H9 (cell line): ENCODE data around the gene PXK. TPM values are rescaled to one million over a fixed set of nuclear protein-coding genes. Genes with fewer than 3 reads are reported as not detected.

Source experiments
- DNase-seq: peaks from one replicate; pipeline ENCODE4 v3.0.0-alpha.2; 2017
- H2AFZ ChIP-seq: one replicate; pipeline ENCODE4 v1.6.1; 2013; ENCODE audit warnings: mild to moderate bottlenecking, low read length, control low read depth, moderate library complexity
- H2AK5ac ChIP-seq: 2 replicates; pipeline ENCODE4 v1.6.1; 2013; ENCODE audit warnings: low read length, control low read depth, mixed read lengths; ENCODE audit not compliant: insufficient read length
- H2BK120ac ChIP-seq: one replicate; pipeline ENCODE4 v1.6.1; 2013; ENCODE audit warnings: low read depth, mild to moderate bottlenecking, low read length, control low read depth, inconsistent platforms; ENCODE audit not compliant: poor library complexity, severe bottlenecking
- H2BK12ac ChIP-seq: 2 replicates; pipeline ENCODE4 v1.6.1; 2013; ENCODE audit warnings: low read length, control low read depth, mixed read lengths, low read depth; ENCODE audit not compliant: insufficient read length
- H2BK15ac ChIP-seq: 2 replicates; pipeline ENCODE4 v1.6.1; 2013; ENCODE audit warnings: low read depth, low read length, control low read depth
- H2BK20ac ChIP-seq: one replicate; pipeline ENCODE4 v1.6.1; 2013; ENCODE audit warnings: low read depth, mild to moderate bottlenecking, low read length, control low read depth, inconsistent platforms; ENCODE audit not compliant: poor library complexity, severe bottlenecking
- H2BK5ac ChIP-seq: 2 replicates; pipeline ENCODE4 v1.6.1; 2013; ENCODE audit warnings: low read length, control low read depth, mixed read lengths; ENCODE audit not compliant: insufficient read length
- H3K14ac ChIP-seq: 2 replicates; pipeline ENCODE4 v1.6.1; 2013; ENCODE audit warnings: low read length, control low read depth; ENCODE audit not compliant: insufficient read depth
- H3K18ac ChIP-seq: 2 replicates; pipeline ENCODE4 v1.6.1; 2013; ENCODE audit warnings: low read depth, mild to moderate bottlenecking, mixed read lengths, low read length, control low read depth; ENCODE audit not compliant: insufficient read length
- H3K23ac ChIP-seq: 2 replicates; pipeline ENCODE4 v1.6.1; 2013; ENCODE audit warnings: low read length, control low read depth, mixed read lengths, low read depth; ENCODE audit not compliant: insufficient read length
- H3K23me2 ChIP-seq: 2 replicates; pipeline ENCODE4 v1.6.1; 2013; ENCODE audit warnings: low read depth, mild to moderate bottlenecking, mixed read lengths, low read length, control low read depth; ENCODE audit not compliant: insufficient read length, poor library complexity, severe bottlenecking
- H3K27ac ChIP-seq: 2 replicates; pipeline ENCODE4 v1.5.1; 2013; ENCODE audit warnings: low read length, control low read depth, mixed read lengths, low read depth; ENCODE audit not compliant: insufficient read length
- H3K27me3 ChIP-seq: 2 replicates; pipeline ENCODE4 v1.6.1; 2013; ENCODE audit warnings: low read length, control low read depth, inconsistent platforms; ENCODE audit not compliant: insufficient read depth
- H3K4ac ChIP-seq: 2 replicates; pipeline ENCODE4 v1.6.1; 2013; ENCODE audit warnings: low read depth, mild to moderate bottlenecking, control low read depth, inconsistent platforms, low read length, moderate library complexity
- H3K4me1 ChIP-seq: 2 replicates; pipeline ENCODE4 v1.6.1; 2013; ENCODE audit warnings: low read length, control low read depth, inconsistent platforms; ENCODE audit not compliant: insufficient read depth
- H3K4me2 ChIP-seq: 2 replicates; pipeline ENCODE4 v1.6.1; 2013; ENCODE audit warnings: low read length, control low read depth, mixed read lengths; ENCODE audit not compliant: insufficient read length, insufficient read depth
- H3K56ac ChIP-seq: 2 replicates; pipeline ENCODE4 v1.6.1; 2013; ENCODE audit warnings: low read depth, mild to moderate bottlenecking, mixed read lengths, low read length, control low read depth; ENCODE audit not compliant: insufficient read length
- H3K79me1 ChIP-seq: 2 replicates; pipeline ENCODE4 v1.6.1; 2013; ENCODE audit warnings: low read depth, mild to moderate bottlenecking, moderate library complexity, low read length, control low read depth, inconsistent platforms; ENCODE audit not compliant: insufficient read depth, poor library complexity, severe bottlenecking
- H3K79me2 ChIP-seq: 2 replicates; pipeline ENCODE4 v1.6.1; 2013; ENCODE audit warnings: low read length, control low read depth, inconsistent platforms; ENCODE audit not compliant: insufficient read depth
- H3K9ac ChIP-seq: 2 replicates; pipeline ENCODE4 v1.6.1; 2013; ENCODE audit warnings: low read length, control low read depth, mixed read lengths; ENCODE audit not compliant: insufficient read length; ENCODE audit errors: extremely low read depth
- H3K9me3 ChIP-seq: one replicate; pipeline ENCODE4 v1.6.1; 2013; ENCODE audit warnings: low read depth, low read length, inconsistent platforms; ENCODE audit not compliant: control insufficient read depth
- H3T11ph ChIP-seq: one replicate; pipeline ENCODE4 v1.6.1; 2013; ENCODE audit warnings: mild to moderate bottlenecking, low read length, control low read depth, inconsistent platforms
- H4K20me1 ChIP-seq: one replicate; pipeline ENCODE4 v1.6.1; 2013; ENCODE audit not compliant: control insufficient read depth, insufficient read length, insufficient read depth
- H4K5ac ChIP-seq: 2 replicates; pipeline ENCODE4 v1.6.1; 2013; ENCODE audit warnings: low read depth, mild to moderate bottlenecking, mixed read lengths, low read length, control low read depth; ENCODE audit not compliant: insufficient read length
- H4K8ac ChIP-seq: replicated peaks from 2 replicates; pipeline ENCODE4 v1.6.1; 2013; ENCODE audit warnings: low read length, control low read depth, mixed read lengths, low read depth; ENCODE audit not compliant: insufficient read length
- H4K91ac ChIP-seq: 2 replicates; pipeline ENCODE4 v1.6.1; 2013; ENCODE audit warnings: low read depth, mild to moderate bottlenecking, moderate library complexity, mixed read lengths, low read length, control low read depth; ENCODE audit not compliant: insufficient read length
- H3K27ac Mint-ChIP-seq, 3 experiments: 2 replicates in 2 of 3; 3 replicates in 1 of 3; pipeline ENCODE4 v1.8.0; 2020 to 2021; ENCODE audit warnings: mixed read lengths in 3 of 3, mild to moderate bottlenecking in 1 of 3, moderate library complexity in 1 of 3
- H3K27me3 Mint-ChIP-seq: 2 replicates; pipeline ENCODE4 v1.8.0; 2021; ENCODE audit warnings: low read depth, mild to moderate bottlenecking, moderate library complexity, mixed read lengths
- H3K36me3 Mint-ChIP-seq, 3 experiments: 2 replicates in 2 of 3; 3 replicates in 1 of 3; pipeline ENCODE4 v1.8.0; 2020 to 2021; ENCODE audit warnings: low read depth in 3 of 3, mixed read lengths in 3 of 3; ENCODE audit not compliant: insufficient read depth in 1 of 3
- H3K4me1 Mint-ChIP-seq, 2 experiments: 2 replicates each; pipeline ENCODE4 v1.8.0; 2020; ENCODE audit warnings: mixed read lengths in 2 of 2
- H3K4me3 Mint-ChIP-seq, 2 experiments: 2 replicates in 1 of 2; 3 replicates in 1 of 2; pipeline ENCODE4 v1.8.0; 2020 to 2021; ENCODE audit warnings: mild to moderate bottlenecking in 2 of 2, mixed read lengths in 2 of 2, moderate library complexity in 1 of 2
- H3K9me3 Mint-ChIP-seq, 2 experiments: 2 replicates in 1 of 2; 3 replicates in 1 of 2; pipeline ENCODE4 v1.8.0; 2020; ENCODE audit warnings: mild to moderate bottlenecking in 2 of 2, mixed read lengths in 2 of 2, moderate library complexity in 1 of 2
- WGBS: extraction: QIAGEN DNeasy Blood & Tissue Kit; methylation state at CpG from one replicate; pipeline ENCODE4 v1.1.7; 2013; ENCODE audit warnings: missing lambda C conversion rate, low lambda C conversion rate, mixed read lengths; ENCODE audit not compliant: insufficient read length; ENCODE audit errors: extremely low coverage; 5-methylcytosine and 5-hydroxymethylcytosine counted together
- total RNA-seq: library from RNA; stranded (reverse); gene quantifications from 2 replicates; pipeline ENCODE4 v1.2.1, GENCODE V29; 2021
- TF ChIP-seq, protein P1 (sequence below): fragments of 200-600 bp; sonication (generic); conservative IDR thresholded peaks from 3 replicates; pipeline ENCODE4 v1.8.0; 2021; ENCODE audit warnings: antibody characterized with exemption, mild to moderate bottlenecking

PXK gene
- total RNA-seq, 1 experiment from 2014 or later = 3.3 TPM

DNA sequence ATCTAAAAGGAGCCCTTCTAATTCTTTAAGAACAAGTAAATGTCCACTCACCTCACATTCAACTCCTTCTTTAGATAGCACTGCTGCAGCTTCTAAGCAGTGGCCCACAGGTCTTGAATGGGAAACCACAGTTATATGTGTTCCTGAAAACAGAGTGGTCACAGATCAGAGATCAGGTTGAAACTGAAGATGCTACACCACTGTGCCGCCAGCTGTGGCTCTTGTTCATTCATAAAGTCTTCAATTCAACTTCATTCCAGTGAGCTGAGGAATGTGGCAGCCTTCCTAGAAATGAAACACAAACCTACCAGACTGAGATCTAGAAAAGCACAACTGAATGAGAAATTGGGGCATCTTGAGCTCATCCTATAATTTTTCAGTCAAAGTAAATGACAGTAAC lies 97.0 kb downstream of the PXK start:
- no peak for DNase-seq
- Histone ChIP-seq H3K27ac (no peak overlapping the region), H2BK15ac (no peak overlapping the region), H2AFZ (no peak overlapping the region), H3K79me2 (peaks cover 1% of the 10 kb centered on the region; the same call in 1 of the 2 replicates), H3T11ph (no peak overlapping the region), H4K5ac (no peak overlapping the region), H4K91ac (no peak overlapping the region), H3K4ac (no peak overlapping the region), H3K56ac (no peak overlapping the region), H3K23me2 (no peaks in the 10 kb centered on the region), H2AK5ac (no peak overlapping the region), H3K23ac (no peak overlapping the region), H3K14ac (no peak overlapping the region), H2BK120ac (no peak overlapping the region), H3K9me3 (no peaks in the 10 kb centered on the region), H2BK12ac (no peak overlapping the region), H4K20me1 (peaks cover under 1% of the 10 kb centered on the region), H3K9ac (no peak overlapping the region), H3K79me1 (no peaks in the 10 kb centered on the region), H4K8ac (no peak overlapping the region), H2BK5ac (no peak overlapping the region), H3K4me1 (peaks cover 2% of the 10 kb centered on the region; the same call in 1 of the 2 replicates), H3K18ac (no peak overlapping the region), H3K27me3 (no peaks in the 10 kb centered on the region), H2BK20ac (no peak overlapping the region), H3K4me2 (no peak overlapping the region)
- Mint-ChIP-seq H3K27me3 (no peaks in the 10 kb centered on the region; the same call in 1 of the 2 replicates), H3K4me3 (no peak overlapping the region), H3K4me1 (peaks cover 12 to 16% of the 10 kb centered on the region in 2 experiments), H3K9me3 (no peaks in the 10 kb centered on the region), H3K27ac (no peak overlapping the region), H3K36me3 (peaks cover 53 to 71% (median 62%) of the 10 kb centered on the region in 3 experiments)
- WGBS = no CpG with 5 or more reads among the region's 1 CpG
- TF ChIP-seq, protein P1, sequence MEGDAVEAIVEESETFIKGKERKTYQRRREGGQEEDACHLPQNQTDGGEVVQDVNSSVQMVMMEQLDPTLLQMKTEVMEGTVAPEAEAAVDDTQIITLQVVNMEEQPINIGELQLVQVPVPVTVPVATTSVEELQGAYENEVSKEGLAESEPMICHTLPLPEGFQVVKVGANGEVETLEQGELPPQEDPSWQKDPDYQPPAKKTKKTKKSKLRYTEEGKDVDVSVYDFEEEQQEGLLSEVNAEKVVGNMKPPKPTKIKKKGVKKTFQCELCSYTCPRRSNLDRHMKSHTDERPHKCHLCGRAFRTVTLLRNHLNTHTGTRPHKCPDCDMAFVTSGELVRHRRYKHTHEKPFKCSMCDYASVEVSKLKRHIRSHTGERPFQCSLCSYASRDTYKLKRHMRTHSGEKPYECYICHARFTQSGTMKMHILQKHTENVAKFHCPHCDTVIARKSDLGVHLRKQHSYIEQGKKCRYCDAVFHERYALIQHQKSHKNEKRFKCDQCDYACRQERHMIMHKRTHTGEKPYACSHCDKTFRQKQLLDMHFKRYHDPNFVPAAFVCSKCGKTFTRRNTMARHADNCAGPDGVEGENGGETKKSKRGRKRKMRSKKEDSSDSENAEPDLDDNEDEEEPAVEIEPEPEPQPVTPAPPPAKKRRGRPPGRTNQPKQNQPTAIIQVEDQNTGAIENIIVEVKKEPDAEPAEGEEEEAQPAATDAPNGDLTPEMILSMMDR = no peak
